CD4-positive, alpha-beta T cell treated with Interleukin-12 subunit alpha and Interleukin-12 subunit beta, for 1 hour (primary cell): ENCODE results near the gene COPS6.
A peak's percentile ranks its signal among the peaks of the same experiment; 100 is the strongest.
"Not testable (repeated sequence)": the region's sequence is repeated elsewhere in the genome, so short reads cannot be mapped to it uniquely, and the experiment has no call there.

Experiments
- DNase-seq: peaks from one replicate; pipeline ENCODE4 v3.0.0-alpha.2; 2020

Gene COPS6

DNA sequence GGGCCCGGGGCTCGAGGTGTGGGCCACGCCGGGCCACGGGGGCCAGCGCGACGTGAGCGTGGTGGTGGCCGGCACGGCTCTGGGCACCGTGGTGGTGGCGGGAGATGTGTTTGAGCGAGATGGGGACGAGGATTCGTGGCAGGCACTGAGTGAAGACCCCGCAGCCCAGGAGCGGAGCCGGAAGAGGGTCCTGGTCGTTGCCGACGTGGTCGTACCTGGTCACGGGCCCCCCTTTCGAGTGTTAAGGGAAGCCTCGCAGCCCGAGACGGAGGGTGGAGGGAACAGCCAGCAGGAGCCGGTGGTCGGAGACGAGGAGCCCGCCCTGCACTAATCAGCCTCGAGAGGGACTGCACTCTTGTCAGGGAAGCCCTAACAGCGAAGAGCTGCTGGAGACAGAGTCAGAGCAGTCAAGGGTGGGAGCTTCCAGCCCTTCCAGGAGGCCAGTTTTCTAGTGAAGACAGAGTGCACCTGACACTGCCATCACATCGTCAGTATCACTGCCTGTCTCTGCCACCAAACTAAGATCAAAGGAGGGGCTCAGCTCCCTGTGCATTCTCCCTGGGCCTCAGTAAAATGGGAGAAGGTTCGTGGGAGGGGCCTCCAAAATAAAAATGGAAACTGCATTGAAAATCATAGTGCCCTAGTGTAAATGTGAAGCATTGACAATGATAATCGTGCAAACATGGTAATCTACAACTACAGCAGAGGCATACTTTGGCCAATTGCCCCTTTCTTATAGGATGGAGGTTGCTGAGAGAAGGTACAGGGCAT lies 39.3 kb downstream of the COPS6 start:
- no peak for DNase-seq

- no peak for DNase-seq
These were observed 39.8 kb downstream of the COPS6 start for GRCh38 chr7:100128637-100128963.

DNA sequence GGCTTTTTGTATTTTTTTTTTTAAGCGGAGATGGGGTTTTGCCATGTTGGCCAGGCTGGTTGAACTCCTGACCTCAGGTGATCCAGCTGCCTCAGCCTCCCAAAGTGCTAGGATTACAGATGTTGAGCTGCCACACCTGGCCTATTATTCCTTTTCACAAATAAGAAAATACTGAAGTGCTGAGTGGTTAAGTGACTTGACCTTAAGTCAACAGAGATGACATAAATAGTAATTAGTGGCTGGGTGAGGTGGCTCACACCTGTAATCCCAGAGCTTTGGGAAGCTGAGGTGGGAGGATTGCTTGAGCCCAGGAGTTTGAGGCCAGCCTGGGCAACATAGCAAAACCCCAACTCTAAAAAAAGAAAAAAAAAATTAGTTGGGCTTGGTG lies 41.4 kb downstream of the COPS6 start:
- DNase-seq = not testable (repeated sequence)

DNA sequence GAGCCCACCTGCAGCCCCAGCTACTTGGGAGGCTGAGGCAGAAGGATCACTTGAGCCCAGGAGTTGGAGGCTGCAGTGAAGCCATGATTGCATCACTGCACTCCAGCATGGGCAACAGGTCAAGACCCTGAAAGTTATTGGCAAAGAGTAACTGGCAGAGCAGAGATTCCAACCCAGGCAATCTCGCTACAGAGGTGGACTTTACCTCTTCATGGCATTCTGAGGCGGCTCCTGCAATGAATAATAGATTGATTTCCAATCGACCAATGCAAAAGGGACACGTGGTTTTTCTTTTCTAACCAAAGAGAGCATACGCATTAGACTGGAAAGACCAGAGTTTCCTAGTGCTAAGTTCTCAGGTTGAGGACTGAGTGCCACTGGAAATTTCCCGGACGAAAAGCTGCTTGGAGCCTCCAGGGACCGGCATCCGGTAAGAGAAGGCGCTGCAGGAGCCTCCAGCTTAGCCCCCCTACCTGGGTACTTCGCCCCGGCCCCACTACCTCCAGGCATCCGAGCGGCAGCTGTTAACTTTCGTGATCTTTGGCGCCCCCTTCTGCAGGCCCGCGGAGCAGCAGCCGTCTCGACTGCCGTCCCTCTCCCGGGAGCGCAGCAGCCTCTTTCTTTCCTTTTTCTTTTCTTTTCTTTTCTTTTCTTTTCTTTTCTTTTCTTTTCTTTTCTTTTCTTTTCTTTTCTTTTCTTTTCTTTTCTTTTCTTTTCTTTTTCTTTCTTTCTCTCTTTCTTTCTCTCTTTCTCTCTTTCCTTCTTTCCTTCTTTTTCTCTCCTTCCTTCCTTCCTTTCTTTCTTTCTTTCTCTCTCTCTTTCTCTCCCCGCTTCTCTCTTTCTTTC lies 42.1 kb downstream of the COPS6 start:
- peak; percentile 85 for DNase-seq

GRCh38 chr7:100132126-100132525 lies 43.4 kb downstream of the COPS6 start:
- DNase-seq = no peak

GRCh38 chr7:100132697-100133151 lies 44.0 kb downstream of the COPS6 start:
- peak; percentile 76 for DNase-seq

DNA sequence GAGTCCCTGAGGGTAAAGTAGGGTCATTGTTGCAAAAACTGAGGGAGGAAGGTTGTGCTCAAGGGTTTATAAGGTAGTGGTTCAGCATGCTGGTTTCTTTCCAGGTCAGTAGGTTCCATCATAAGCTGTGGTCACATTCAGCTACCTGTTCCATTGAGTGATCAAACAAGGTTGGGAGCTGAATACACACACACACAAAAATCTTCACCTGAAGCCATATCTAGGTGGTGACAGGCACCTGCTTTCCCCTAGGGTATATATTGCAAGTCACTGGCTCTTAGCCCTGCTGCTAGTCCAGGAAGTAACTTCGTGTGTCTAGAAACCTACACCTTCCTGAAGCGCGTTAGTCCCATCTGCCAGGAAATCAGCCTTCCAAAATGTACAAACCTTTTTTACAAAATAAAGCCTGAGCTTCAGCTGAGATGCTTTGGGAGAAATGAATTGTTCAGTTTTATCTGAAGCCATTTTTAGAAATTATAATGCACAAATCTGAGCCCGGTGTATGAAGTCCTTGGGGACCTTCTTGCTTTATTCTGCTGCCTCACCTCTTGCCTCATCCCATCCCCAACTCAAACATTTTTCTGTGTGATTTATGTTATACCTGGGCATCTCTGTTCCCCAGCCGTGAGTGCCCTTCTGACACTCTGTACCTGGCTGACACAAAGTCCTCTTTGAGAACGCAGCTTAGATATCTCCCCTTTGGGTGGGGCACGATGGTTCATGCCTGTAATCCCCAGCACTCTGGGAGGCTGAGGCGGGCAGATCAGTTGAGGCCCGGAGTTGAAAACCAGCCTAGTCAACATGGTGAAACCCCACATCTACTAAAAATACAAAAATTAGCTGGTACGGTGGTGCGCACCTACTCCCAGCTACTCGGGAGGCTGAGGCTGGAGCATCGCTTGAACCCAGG lies 49.3 kb downstream of the COPS6 start:
- no peak for DNase-seq

- DNase-seq = no peak
These were observed 52.8 kb downstream of the COPS6 start for GRCh38 chr7:100141555-100141949.
